Activated CD4-positive, alpha-beta memory T cell treated with anti-CD3 and anti-CD28 coated beads, Interleukin-2, amount 10 ng/mL, durations not matched to agents 7 days and 5 days (primary cell): Measurements from ENCODE around the gene PRRC2B. TPM values are rescaled to one million over a fixed set of nuclear protein-coding genes. Genes with fewer than 3 reads are reported as not detected.
"Not testable (repeated sequence)": the region's sequence is repeated elsewhere in the genome, so short reads cannot be mapped to it uniquely, and the experiment has no call there.

ENCODE experiments used
- CTCF ChIA-PET: fragments of 350-600 bp; sonication (Branson Sonifier 250); formaldehyde crosslinking; loops from one replicate; lab custom pipeline; 2021; ENCODE audit warnings: antibody characterized with exemption, inconsistent platforms; lab: Charles Lee
- POLR2A ChIA-PET: fragments of 350-600 bp; sonication (Branson Sonifier 250); formaldehyde crosslinking; loops from one replicate; lab custom pipeline; 2021; ENCODE audit warnings: antibody characterized with exemption; lab: Charles Lee
- DNase-seq: peaks from one replicate; pipeline ENCODE4 v3.0.0-alpha.2; 2020
- H3K27ac Mint-ChIP-seq: one replicate; pipeline ENCODE4 v1.8.0; 2021; ENCODE audit warnings: mild to moderate bottlenecking, mixed read lengths
- H3K27me3 Mint-ChIP-seq: one replicate; pipeline ENCODE4 v1.8.0; 2021; ENCODE audit warnings: mixed read lengths
- H3K36me3 Mint-ChIP-seq: one replicate; pipeline ENCODE4 v1.8.0; 2021; ENCODE audit warnings: low read depth, mixed read lengths
- H3K4me1 Mint-ChIP-seq: one replicate; pipeline ENCODE4 v1.8.0; 2021; ENCODE audit warnings: mixed read lengths
- H3K4me3 Mint-ChIP-seq: one replicate; pipeline ENCODE4 v1.8.0; 2021; ENCODE audit warnings: mild to moderate bottlenecking, mixed read lengths
- H3K9me3 Mint-ChIP-seq: one replicate; pipeline ENCODE4 v1.8.0; 2021; ENCODE audit warnings: mixed read lengths
- total RNA-seq, 2 experiments: library from RNA; stranded (reverse); gene quantifications; one replicate each; pipeline ENCODE4 v1.2.3, GENCODE V29; 2021

PRRC2B gene
- total RNA-seq, 2 experiments from 2014 or later, result 178 to 190 TPM

- POLR2A ChIA-PET, result interaction anchor here (1.0 to 5.9 kb wide), 3 partner anchors 12 to 24 kb away, joined by 4 to 42 read pairs (median 6); no protein-coding TSS in a partner anchor
- H3K4me1 Mint-ChIP-seq, result peaks cover 52% of the 10 kb centered on the region
- peaks cover 7% of the 10 kb centered on the region for H3K27me3 Mint-ChIP-seq
- H3K9me3 Mint-ChIP-seq, result no peaks in the 10 kb centered on the region
- H3K4me3 Mint-ChIP-seq, result peak overlapping the region; percentile 81
- peak overlapping the region; percentile 92 for H3K27ac Mint-ChIP-seq
- peaks cover 12% of the 10 kb centered on the region for H3K36me3 Mint-ChIP-seq
- CTCF ChIA-PET, result interaction anchor here (1.7 kb wide), 1 partner anchor 21 kb away, joined by 4 read pairs; no protein-coding TSS in a partner anchor
- DNase-seq, result peak; percentile 57
These were observed 724 bp downstream of the PRRC2B start for GRCh38 chr9:131394464-131395156.

- H3K27me3 Mint-ChIP-seq, result peaks cover 7% of the 10 kb centered on the region
- peaks cover 17% of the 10 kb centered on the region for H3K36me3 Mint-ChIP-seq
- CTCF ChIA-PET, result interaction anchor here (1.7 kb wide), 1 partner anchor 22 kb away, joined by 4 read pairs; no protein-coding TSS in a partner anchor
- H3K4me1 Mint-ChIP-seq, result peaks cover 61% of the 10 kb centered on the region
- peak overlapping the region; percentile 92 for H3K27ac Mint-ChIP-seq
- POLR2A ChIA-PET, result interaction anchor here (1.0 to 5.9 kb wide), 4 partner anchors 11 to 23 kb away, joined by 4 to 42 read pairs (median 6); no protein-coding TSS in a partner anchor
- peak overlapping the region; percentile 81 for H3K4me3 Mint-ChIP-seq
- peak; percentile 78 for DNase-seq
- no peaks in the 10 kb centered on the region for H3K9me3 Mint-ChIP-seq
These were observed 1.5 kb downstream of the PRRC2B start for GRCh38 chr9:131395157-131396098.

- Mint-ChIP-seq H3K36me3 (peaks cover 17% of the 10 kb centered on the region), H3K4me1 (peaks cover 67% of the 10 kb centered on the region), H3K4me3 (peak overlapping the region; percentile 81), H3K27ac (peak overlapping the region; percentile 92)
- ChIA-PET CTCF (interaction anchor here (0.8 to 3.6 kb wide), 3 partner anchors 11 to 23 kb away, joined by 4 to 20 read pairs (median 5); no protein-coding TSS in a partner anchor), POLR2A (interaction anchor here (1.2 to 5.9 kb wide), 8 partner anchors 9 to 160 kb away, joined by 3 to 42 read pairs (median 5); no protein-coding TSS in a partner anchor)
- DNase-seq, H3K9me3 Mint-ChIP-seq, H3K27me3 Mint-ChIP-seq: not testable (repeated sequence)
These were observed 2.2 kb downstream of the PRRC2B start for GRCh38 chr9:131396099-131396479.

- ChIA-PET CTCF (interaction anchor here (0.7 to 3.6 kb wide), 7 partner anchors 11 to 333 kb away, joined by 3 to 20 read pairs (median 5); no protein-coding TSS in a partner anchor), POLR2A (interaction anchor here (1.2 to 5.9 kb wide), 8 partner anchors 8 to 160 kb away, joined by 3 to 42 read pairs (median 4); no protein-coding TSS in a partner anchor)
- Mint-ChIP-seq H3K4me3 (peak overlapping the region; percentile 81), H3K9me3 (no peaks in the 10 kb centered on the region), H3K27me3 (no peaks in the 10 kb centered on the region), H3K4me1 (peaks cover 69% of the 10 kb centered on the region), H3K27ac (peak overlapping the region; percentile 88), H3K36me3 (peaks cover 17% of the 10 kb centered on the region)
- DNase-seq, result no peak
These were observed 2.7 kb downstream of the PRRC2B start for GRCh38 chr9:131396626-131397025.

GRCh38 chr9:131397100-131397790 is 3.4 kb downstream of the PRRC2B start:
- DNase-seq, result no peak
- ChIA-PET CTCF (interaction anchor here (0.7 to 3.6 kb wide), 9 partner anchors 10 to 333 kb away, joined by 3 to 20 read pairs (median 4); no protein-coding TSS in a partner anchor), POLR2A (interaction anchor here (1.2 to 5.9 kb wide), 9 partner anchors 8 to 272 kb away, joined by 3 to 42 read pairs (median 5); partner anchors contain the start of gene NUP214)
- Mint-ChIP-seq H3K27me3 (no peaks in the 10 kb centered on the region), H3K9me3 (no peaks in the 10 kb centered on the region), H3K36me3 (peaks cover 19% of the 10 kb centered on the region), H3K4me3 (peak overlapping the region; percentile 81), H3K4me1 (peaks cover 74% of the 10 kb centered on the region), H3K27ac (peak overlapping the region; percentile 88)

- H3K9me3 Mint-ChIP-seq, result no peaks in the 10 kb centered on the region
- CTCF ChIA-PET, result interaction anchor here (0.8 to 3.6 kb wide), 6 partner anchors 9 to 193 kb away, joined by 3 to 20 read pairs (median 4); no protein-coding TSS in a partner anchor
- peak overlapping the region; percentile 88 for H3K27ac Mint-ChIP-seq
- peaks cover 80% of the 10 kb centered on the region for H3K4me1 Mint-ChIP-seq
- POLR2A ChIA-PET, result interaction anchor here (0.8 to 5.9 kb wide), 13 partner anchors 9 to 273 kb away, joined by 3 to 42 read pairs (median 4); partner anchors contain the start of genes NUP214 and POMT1
- peak overlapping the region; percentile 81 for H3K4me3 Mint-ChIP-seq
- H3K27me3 Mint-ChIP-seq, result no peaks in the 10 kb centered on the region
- peak; percentile 79 for DNase-seq
- peaks cover 28% of the 10 kb centered on the region for H3K36me3 Mint-ChIP-seq
These were observed 4.3 kb downstream of the PRRC2B start for GRCh38 chr9:131398204-131398603.

- H3K27ac Mint-ChIP-seq, result peak overlapping the region; percentile 23
- H3K36me3 Mint-ChIP-seq, result peaks cover 29% of the 10 kb centered on the region
- ChIA-PET POLR2A (interaction anchor here (5.9 kb wide), 1 partner anchor 27 kb away, joined by 42 read pairs; no protein-coding TSS in a partner anchor), CTCF (interaction anchor here (1.5 to 3.6 kb wide), 4 partner anchors 7 to 100 kb away, joined by 4 to 20 read pairs (median 6); no protein-coding TSS in a partner anchor)
- no peak for DNase-seq
- no peaks in the 10 kb centered on the region for H3K27me3 Mint-ChIP-seq
- H3K9me3 Mint-ChIP-seq, result no peaks in the 10 kb centered on the region
- H3K4me1 Mint-ChIP-seq, result peaks cover 84% of the 10 kb centered on the region
- peak overlapping the region; percentile 36 for H3K4me3 Mint-ChIP-seq
These were observed 6.1 kb downstream of the PRRC2B start for GRCh38 chr9:131399972-131400371.

GRCh38 chr9:131400627-131401026 is 6.7 kb downstream of the PRRC2B start:
- Mint-ChIP-seq H3K4me1 (peaks cover 84% of the 10 kb centered on the region), H3K4me3 (no peak overlapping the region), H3K9me3 (no peaks in the 10 kb centered on the region), H3K36me3 (peaks cover 28% of the 10 kb centered on the region), H3K27ac (no peak overlapping the region), H3K27me3 (no peaks in the 10 kb centered on the region)
- ChIA-PET CTCF (interaction anchor here (1.5 kb wide), 2 partner anchors 12 to 18 kb away, joined by 4 to 6 read pairs; no protein-coding TSS in a partner anchor), POLR2A (interaction anchor here (5.9 kb wide), 1 partner anchor 27 kb away, joined by 42 read pairs; no protein-coding TSS in a partner anchor)
- DNase-seq, result no peak

- Mint-ChIP-seq H3K9me3 (no peaks in the 10 kb centered on the region), H3K4me3 (no peak overlapping the region), H3K36me3 (peaks cover 24% of the 10 kb centered on the region), H3K27ac (no peak overlapping the region), H3K27me3 (no peaks in the 10 kb centered on the region), H3K4me1 (peaks cover 85% of the 10 kb centered on the region)
- CTCF ChIA-PET, result no interaction called here
- POLR2A ChIA-PET, result interaction anchor here (1.0 to 1.6 kb wide), 2 partner anchors 16 to 29 kb away, joined by 3 to 5 read pairs; no protein-coding TSS in a partner anchor
- DNase-seq, result no peak
These were observed 8.2 kb downstream of the PRRC2B start for GRCh38 chr9:131402073-131402472.

GRCh38 chr9:131402738-131403492 is 9.0 kb downstream of the PRRC2B start:
- H3K27ac Mint-ChIP-seq, result no peak overlapping the region
- POLR2A ChIA-PET, result interaction anchor here (0.6 to 1.6 kb wide), 4 partner anchors 10 to 937 kb away, joined by 3 to 5 read pairs (median 3); no protein-coding TSS in a partner anchor
- DNase-seq, result no peak
- H3K27me3 Mint-ChIP-seq, result no peaks in the 10 kb centered on the region
- H3K4me1 Mint-ChIP-seq, result peaks cover 85% of the 10 kb centered on the region
- no peaks in the 10 kb centered on the region for H3K9me3 Mint-ChIP-seq
- CTCF ChIA-PET, result no interaction called here
- H3K4me3 Mint-ChIP-seq, result no peak overlapping the region
- peaks cover 24% of the 10 kb centered on the region for H3K36me3 Mint-ChIP-seq

GRCh38 chr9:131403493-131403773 is 9.5 kb downstream of the PRRC2B start:
- Mint-ChIP-seq H3K36me3 (peaks cover 24% of the 10 kb centered on the region), H3K27ac (no peak overlapping the region)
- POLR2A ChIA-PET, result interaction anchor here (0.6 to 0.8 kb wide), 2 partner anchors 9 to 936 kb away, joined by 3 read pairs; no protein-coding TSS in a partner anchor

More at GRCh38 chr9:131403493-131403773, 9.5 kb downstream of the PRRC2B start:
- Mint-ChIP-seq H3K4me1 (peaks cover 85% of the 10 kb centered on the region), H3K9me3 (no peaks in the 10 kb centered on the region), H3K27me3 (no peaks in the 10 kb centered on the region), H3K4me3 (no peak overlapping the region)
- DNase-seq, result no peak
- CTCF ChIA-PET, result no interaction called here
